Measurements from ENCODE around the gene PHYH.

DNA sequence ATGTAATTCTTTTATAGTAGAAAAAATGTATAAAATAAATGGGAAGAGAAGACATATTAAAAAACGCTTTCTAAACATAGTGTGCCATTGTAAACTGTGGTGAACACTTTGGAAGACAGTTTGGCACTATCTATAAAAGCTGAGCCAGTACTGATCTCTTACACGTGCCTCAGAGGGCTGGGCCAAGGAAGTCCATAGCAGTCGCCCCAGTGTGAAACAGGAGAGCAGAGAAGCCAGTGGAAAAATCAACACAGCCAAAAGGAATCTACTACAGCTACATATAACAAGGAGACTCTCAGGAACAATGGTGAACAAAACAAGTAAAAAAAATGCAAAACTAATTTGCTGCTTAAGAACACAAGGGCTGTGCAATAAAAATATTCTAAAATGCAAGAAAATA, 27.7 kb upstream of the PHYH start:
- TF ChIP-seq CTCF (conservative IDR thresholded peaks at IDR 0.05 in 1 of 2, IDR thresholded peaks at IDR 0.05 in 1 of 2; ENCODE audit: low read depth in 1 of 2, low read length in 2 of 2) = no peak
- TF ChIP-seq EZH2 (IDR thresholded peaks at IDR 0.05; ENCODE audit: low read length, missing control alignments) = no peak
